Mucosa of stomach (tissue), 1 donor: ENCODE data around the gene PTK6.

Source experiments
- H3K27me3 ChIP-seq: one replicate; pipeline ENCODE4 v1.7.0; 2013; ENCODE audit warnings: mild to moderate bottlenecking, low read length; ENCODE audit not compliant: control insufficient read depth, insufficient read depth
- H3K36me3 ChIP-seq: one replicate; pipeline ENCODE4 v1.7.0; 2013; ENCODE audit warnings: low read length; ENCODE audit not compliant: control insufficient read depth, insufficient read depth
- H3K4me1 ChIP-seq: one replicate; pipeline ENCODE4 v1.7.0; 2013; ENCODE audit warnings: mild to moderate bottlenecking, low read length; ENCODE audit not compliant: control insufficient read depth, insufficient read depth
- H3K4me3 ChIP-seq: one replicate; pipeline ENCODE4 v1.7.0; 2013; ENCODE audit warnings: low read length
- H3K9ac ChIP-seq: one replicate; pipeline ENCODE4 v1.7.0; 2013; ENCODE audit warnings: mild to moderate bottlenecking, low read length, moderate library complexity
- H3K9me3 ChIP-seq: one replicate; pipeline ENCODE4 v1.7.0; 2013; ENCODE audit warnings: mild to moderate bottlenecking, low read length, moderate library complexity; ENCODE audit not compliant: control insufficient read depth
- donor health status: Pancreatic carcinoma.

PTK6 gene

DNA sequence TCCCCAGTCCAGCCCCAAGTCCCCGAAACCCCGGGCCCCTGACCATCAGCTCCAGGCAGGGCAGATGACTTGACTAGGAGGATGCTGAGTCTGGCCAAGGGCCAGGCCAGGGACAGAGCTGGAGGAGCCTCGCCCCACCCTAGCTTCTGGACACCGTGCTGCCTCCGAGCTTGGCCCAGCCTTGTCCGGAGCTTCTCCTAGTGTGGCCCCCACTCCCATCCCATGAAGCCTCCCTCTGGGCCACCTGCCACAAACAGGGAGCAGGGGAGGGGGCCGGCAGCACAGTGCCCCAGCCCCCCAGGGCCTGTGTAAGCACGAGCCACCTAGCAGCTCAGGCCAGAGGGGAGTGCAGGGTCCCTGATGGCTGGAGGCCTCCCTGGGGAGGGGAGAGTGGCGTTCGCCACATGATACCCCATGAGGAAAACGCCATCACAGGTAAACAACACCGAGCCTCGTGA is 43.6 kb downstream of the PTK6 start:
- Histone ChIP-seq H3K4me1 (peaks cover 9% of the 10 kb centered on the region), H3K9me3 (no peaks in the 10 kb centered on the region), H3K27me3 (peaks cover 24% of the 10 kb centered on the region), H3K36me3 (no peaks in the 10 kb centered on the region), H3K4me3 (no peak overlapping the region), H3K9ac (no peak overlapping the region)

DNA sequence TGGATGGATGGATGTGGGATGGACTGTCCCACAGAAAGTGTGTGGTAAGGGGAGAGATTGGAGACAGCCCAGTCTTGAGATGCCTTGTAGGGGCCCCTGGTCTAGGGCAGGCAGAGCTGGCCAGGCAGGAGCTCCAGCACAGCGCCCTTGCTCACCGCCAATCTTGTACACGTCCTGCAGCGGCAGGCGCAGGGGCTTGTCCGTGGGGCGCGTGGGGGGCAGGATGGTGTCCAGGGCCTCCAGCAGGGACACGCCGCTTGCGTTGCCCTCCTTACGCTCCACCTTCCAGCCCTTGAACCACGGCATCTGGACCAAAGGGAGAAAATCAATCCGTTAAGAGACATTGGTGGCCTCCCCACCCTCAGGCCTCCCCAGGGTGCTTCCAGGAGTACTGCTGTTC is 44.2 kb downstream of the PTK6 start:
- H3K4me3 ChIP-seq: no peak overlapping the region
- no peaks in the 10 kb centered on the region for H3K36me3 ChIP-seq
- H3K4me1 ChIP-seq: peaks cover 4% of the 10 kb centered on the region
- no peak overlapping the region for H3K9ac ChIP-seq
- H3K9me3 ChIP-seq: no peaks in the 10 kb centered on the region
- peaks cover 20% of the 10 kb centered on the region for H3K27me3 ChIP-seq

- no peaks in the 10 kb centered on the region for H3K4me1 ChIP-seq
- H3K27me3 ChIP-seq: peaks cover 20% of the 10 kb centered on the region
- H3K4me3 ChIP-seq: no peak overlapping the region
- no peaks in the 10 kb centered on the region for H3K36me3 ChIP-seq
- no peak overlapping the region for H3K9ac ChIP-seq
- H3K9me3 ChIP-seq: no peaks in the 10 kb centered on the region
These were observed 44.7 kb downstream of the PTK6 start for GRCh38 chr20:63492518-63492917.

DNA sequence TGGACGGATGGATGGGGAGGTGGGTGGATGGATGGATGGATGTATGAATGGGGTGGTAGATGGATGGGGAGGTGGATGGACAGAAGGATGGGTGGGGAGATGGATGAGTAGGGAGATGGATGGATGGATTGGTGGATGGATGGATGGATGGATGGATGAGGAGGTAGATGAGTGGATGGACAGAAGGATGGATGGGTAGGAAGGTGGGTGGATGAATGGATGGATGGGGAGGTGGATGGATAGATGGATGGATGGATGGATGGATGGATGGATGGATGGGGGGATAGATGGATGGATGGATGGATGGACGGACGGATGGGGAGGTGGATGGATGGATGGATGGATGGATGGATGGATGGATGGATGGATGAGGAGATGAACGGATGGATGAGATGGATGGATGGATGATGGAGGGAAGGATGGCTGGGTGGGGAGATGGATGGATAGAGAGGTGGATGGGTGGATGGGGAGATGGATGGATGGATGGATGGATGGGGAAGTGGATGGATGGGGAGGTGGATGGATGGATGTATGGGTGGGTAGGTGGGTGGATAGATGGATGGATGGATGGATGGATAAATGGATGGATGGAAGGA is 45.4 kb downstream of the PTK6 start:
- Histone ChIP-seq H3K4me3 (no peak overlapping the region), H3K4me1 (no peaks in the 10 kb centered on the region), H3K36me3 (no peaks in the 10 kb centered on the region), H3K9ac (no peak overlapping the region), H3K27me3 (peaks cover 16% of the 10 kb centered on the region), H3K9me3 (no peaks in the 10 kb centered on the region)

DNA sequence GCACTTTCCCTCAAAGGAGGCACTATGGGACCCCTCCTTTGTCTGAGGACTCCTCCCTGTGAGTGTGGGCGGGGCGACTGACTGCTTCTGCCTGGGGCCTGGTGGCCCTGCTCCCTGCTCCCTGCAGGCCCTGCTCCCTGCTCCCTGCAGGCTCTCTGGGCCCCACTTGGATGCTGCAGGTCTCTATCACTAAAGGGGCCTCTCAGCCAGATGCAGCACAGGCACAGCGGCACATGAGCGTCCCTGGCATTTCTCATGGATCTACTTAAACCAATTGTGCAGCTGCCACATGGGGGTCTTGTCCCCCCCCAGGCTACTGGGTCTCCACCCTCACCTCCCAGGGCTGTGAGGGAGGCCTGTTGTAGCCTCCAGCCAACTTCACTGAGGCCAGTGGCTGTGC is 46.1 kb downstream of the PTK6 start:
- Histone ChIP-seq H3K36me3 (no peaks in the 10 kb centered on the region), H3K27me3 (peaks cover 13% of the 10 kb centered on the region)

DNA sequence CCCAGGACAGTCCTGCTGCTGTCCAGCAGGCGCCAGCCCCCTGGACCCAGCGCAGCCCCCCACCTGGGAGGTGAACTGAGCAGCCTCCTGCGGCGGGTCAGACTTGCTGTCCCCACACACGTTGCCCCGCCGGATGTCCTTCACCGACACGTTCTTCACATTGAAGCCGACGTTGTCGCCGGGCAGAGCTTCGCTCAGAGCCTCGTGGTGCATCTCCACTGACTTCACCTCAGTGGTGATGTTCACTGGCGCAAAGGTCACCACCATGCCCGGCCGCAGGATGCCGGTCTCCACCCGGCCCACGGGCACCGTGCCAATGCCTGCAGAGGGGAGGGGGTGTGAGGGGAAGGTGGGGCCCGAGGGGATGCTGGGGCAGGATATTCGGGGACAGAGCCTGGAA is 46.8 kb downstream of the PTK6 start:
- Histone ChIP-seq H3K36me3 (no peaks in the 10 kb centered on the region), H3K27me3 (peaks cover 15% of the 10 kb centered on the region)

More for the DNA sequence above, 46.1 kb downstream of the PTK6 start:
- Histone ChIP-seq H3K4me3 (no peak overlapping the region), H3K9me3 (no peaks in the 10 kb centered on the region), H3K9ac (no peak overlapping the region), H3K4me1 (no peaks in the 10 kb centered on the region)

DNA sequence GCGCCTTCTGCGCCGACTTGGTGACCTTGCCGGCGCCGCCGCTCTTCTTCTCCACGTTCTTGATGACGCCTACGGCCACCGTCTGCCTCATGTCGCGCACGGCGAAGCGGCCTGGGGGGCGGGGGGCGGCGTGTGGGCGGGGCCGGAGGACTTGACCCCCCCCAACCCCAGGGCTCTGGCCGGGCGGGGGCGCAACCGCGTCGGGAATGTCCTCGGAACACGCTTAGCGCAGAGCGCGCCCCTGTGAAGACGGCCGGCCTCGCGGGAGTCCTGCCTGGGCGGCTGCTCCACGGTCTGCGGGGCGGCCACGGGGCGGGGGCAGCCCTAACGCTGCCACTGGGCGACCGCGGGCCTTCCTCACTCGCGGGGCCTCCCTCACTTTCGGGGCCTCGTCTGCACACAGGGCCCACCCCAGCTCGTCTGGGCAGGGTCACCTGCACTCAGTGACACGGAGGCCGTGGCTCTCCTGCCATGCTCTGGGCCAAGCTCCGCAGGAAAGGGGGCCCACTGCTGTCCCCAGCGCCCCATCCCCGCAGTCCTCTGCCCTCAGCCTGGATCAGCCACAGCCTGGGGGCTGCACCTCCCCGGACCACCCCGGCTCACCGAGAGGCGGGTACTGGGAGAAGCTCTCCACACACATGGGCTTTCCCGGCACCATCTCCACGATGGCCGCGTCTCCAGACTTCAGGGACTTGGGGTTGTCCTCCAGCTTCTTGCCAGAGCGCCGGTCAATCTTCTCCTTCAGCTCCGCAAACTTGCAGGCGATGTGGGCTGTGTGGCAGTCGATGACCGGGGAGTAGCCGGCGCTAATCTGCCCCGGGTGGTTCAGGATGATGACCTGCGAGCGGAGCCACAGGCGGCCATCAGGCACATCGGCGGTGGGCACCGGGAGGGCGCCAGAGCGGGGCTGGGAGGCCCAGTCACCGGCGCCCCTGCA is 48.6 kb downstream of the PTK6 start:
- Histone ChIP-seq H3K9me3 (no peaks in the 10 kb centered on the region), H3K36me3 (no peaks in the 10 kb centered on the region), H3K9ac (no peak overlapping the region), H3K4me1 (no peaks in the 10 kb centered on the region), H3K27me3 (peaks cover 27% of the 10 kb centered on the region), H3K4me3 (no peak overlapping the region)

More for the DNA sequence above, 46.8 kb downstream of the PTK6 start:
- Histone ChIP-seq H3K9me3 (no peaks in the 10 kb centered on the region), H3K9ac (no peak overlapping the region), H3K4me3 (no peak overlapping the region), H3K4me1 (no peaks in the 10 kb centered on the region)

DNA sequence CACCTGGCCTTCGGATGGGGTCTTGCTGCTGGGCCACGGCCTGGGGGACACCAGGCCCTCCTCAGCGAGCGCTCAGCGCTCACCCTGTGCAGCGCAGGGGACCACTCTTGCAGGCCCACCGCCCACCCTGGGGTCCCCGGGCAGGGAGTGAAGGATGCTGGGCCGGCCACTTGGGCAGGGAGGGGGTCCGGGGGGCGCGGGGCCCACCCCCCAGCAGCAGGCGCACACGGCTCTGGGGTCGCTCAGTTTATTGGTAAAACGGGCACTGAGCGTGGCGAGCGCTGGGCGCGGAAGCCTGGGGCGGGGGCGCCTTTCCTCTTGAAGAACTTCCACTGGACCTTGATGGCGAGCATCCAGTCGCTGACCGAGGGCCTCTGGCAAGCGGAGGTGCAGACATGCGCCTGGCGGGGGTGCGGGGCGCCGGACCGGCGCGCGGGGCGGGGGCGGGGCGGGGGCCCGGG is 49.4 kb downstream of the PTK6 start:
- Histone ChIP-seq H3K27me3 (peaks cover 30% of the 10 kb centered on the region), H3K4me1 (no peaks in the 10 kb centered on the region), H3K9me3 (no peaks in the 10 kb centered on the region), H3K36me3 (no peaks in the 10 kb centered on the region), H3K4me3 (no peak overlapping the region), H3K9ac (no peak overlapping the region)

DNA sequence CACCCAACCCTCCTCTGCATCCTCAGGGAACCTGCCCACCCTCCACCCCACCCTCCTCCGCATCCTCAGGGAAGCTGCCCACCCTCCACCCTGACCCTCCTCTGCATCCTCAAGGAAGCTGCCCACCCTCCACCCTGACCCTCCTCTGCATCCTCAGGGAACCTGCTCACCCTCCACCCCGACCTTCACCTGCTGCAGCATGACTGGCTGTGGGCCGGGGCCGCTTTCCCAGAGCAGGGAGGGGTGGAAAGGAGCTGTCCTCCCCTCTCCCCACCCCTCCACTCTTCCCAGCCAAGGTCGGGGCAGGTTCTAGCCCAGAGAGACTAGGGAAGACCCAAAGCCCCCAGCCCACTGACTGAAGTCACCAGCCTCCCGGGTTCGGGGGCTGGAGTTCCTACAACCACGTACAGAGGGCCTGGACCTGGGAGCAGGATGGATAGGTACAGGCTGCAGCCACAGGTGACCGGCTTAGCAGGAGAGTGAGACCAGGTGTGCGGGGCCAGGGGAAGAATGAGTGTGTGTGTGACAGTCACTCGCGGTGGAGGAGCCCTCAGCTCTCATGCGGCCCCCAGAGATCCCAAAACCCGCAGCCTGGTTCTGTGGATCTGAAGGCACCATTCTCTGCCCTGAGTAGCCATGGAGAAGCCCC is 49.9 kb downstream of the PTK6 start:
- Histone ChIP-seq H3K4me1 (no peaks in the 10 kb centered on the region), H3K9me3 (no peaks in the 10 kb centered on the region), H3K27me3 (peaks cover 35% of the 10 kb centered on the region), H3K36me3 (no peaks in the 10 kb centered on the region), H3K9ac (no peak overlapping the region), H3K4me3 (no peak overlapping the region)

GRCh38 chr20:63486300-63486855 is 50.8 kb downstream of the PTK6 start:
- Histone ChIP-seq H3K4me3 (no peak overlapping the region), H3K36me3 (no peaks in the 10 kb centered on the region), H3K27me3 (peaks cover 39% of the 10 kb centered on the region)

GRCh38 chr20:63484651-63485403 is 52.3 kb downstream of the PTK6 start:
- H3K4me1 ChIP-seq: peaks cover 2% of the 10 kb centered on the region
- peaks cover 45% of the 10 kb centered on the region for H3K27me3 ChIP-seq
- H3K4me3 ChIP-seq: no peak overlapping the region
- no peaks in the 10 kb centered on the region for H3K9me3 ChIP-seq
- H3K9ac ChIP-seq: no peak overlapping the region
- H3K36me3 ChIP-seq: no peaks in the 10 kb centered on the region

More at GRCh38 chr20:63486300-63486855, 50.8 kb downstream of the PTK6 start:
- Histone ChIP-seq H3K4me1 (no peaks in the 10 kb centered on the region), H3K9ac (no peak overlapping the region), H3K9me3 (no peaks in the 10 kb centered on the region)
